NCI-H2107 treated with DMSO at 0.1 percent for 48 hours (cell line): Measurements from ENCODE around the gene CCDC78.
"Not testable (repeated sequence)": the region's sequence is repeated elsewhere in the genome, so short reads cannot be mapped to it uniquely, and the experiment has no call there.

Experiments
- DNase-seq: peaks from one replicate; lab custom pipeline; 2025; ENCODE audit not compliant: unreplicated experiment; lab: John Stamatoyannopoulos, UW

The CCDC78 gene

GRCh38 chr16:694863-695354, 31.3 kb downstream of the CCDC78 start:
- DNase-seq = no peak

- no peak for DNase-seq
Observed at GRCh38 chr16:694187-694862, 31.9 kb downstream of the CCDC78 start.

- no peak for DNase-seq
Observed at GRCh38 chr16:693766-694165, 32.5 kb downstream of the CCDC78 start.

GRCh38 chr16:693364-693763, 32.9 kb downstream of the CCDC78 start:
- no peak for DNase-seq

- DNase-seq = no peak
Observed at GRCh38 chr16:692356-693108, 33.7 kb downstream of the CCDC78 start.

- not testable (repeated sequence) for DNase-seq
Observed at GRCh38 chr16:691242-691641, 35.0 kb downstream of the CCDC78 start.

- no peak for DNase-seq
Observed at GRCh38 chr16:689175-689897, 36.9 kb downstream of the CCDC78 start.

GRCh38 chr16:687499-687898, 38.7 kb downstream of the CCDC78 start:
- DNase-seq = no peak

GRCh38 chr16:686459-687260, 39.6 kb downstream of the CCDC78 start:
- no peak for DNase-seq

- DNase-seq = no peak
Observed at GRCh38 chr16:685967-686366, 40.3 kb downstream of the CCDC78 start.

- DNase-seq = peak; percentile 78
Observed at GRCh38 chr16:684961-685696, 41.1 kb downstream of the CCDC78 start.

- DNase-seq = peak; percentile 83
Observed at GRCh38 chr16:684071-684794, 42.0 kb downstream of the CCDC78 start, which contains the start of gene JMJD8. JMJD8 (minus strand) TSS chr16:684334; CDS start chr16:684319, 15 bp downstream.

- DNase-seq = no peak
Observed at GRCh38 chr16:683396-684070, 42.7 kb downstream of the CCDC78 start.

- no peak for DNase-seq
Observed at GRCh38 chr16:682493-683395, 43.5 kb downstream of the CCDC78 start.

GRCh38 chr16:681746-682427, 44.4 kb downstream of the CCDC78 start:
- DNase-seq = no peak

GRCh38 chr16:680967-681745, 45.1 kb downstream of the CCDC78 start:
- no peak for DNase-seq

- DNase-seq = no peak
Observed at GRCh38 chr16:680625-680945, 45.7 kb downstream of the CCDC78 start.
